GM23338 (cell line): ENCODE data around the gene NRN1L. TPM values are rescaled to one million over a fixed set of nuclear protein-coding genes. Genes with fewer than 3 reads are reported as not detected.
A peak's percentile ranks its signal among the peaks of the same experiment; 100 is the strongest.

Source experiments
- ATAC-seq: fragments of 200-7000 bp; cut with Tn5 transposase; 3 replicates; pipeline ENCODE4 v1.9.1; 2020
- DNase-seq: peaks from one replicate; pipeline ENCODE4 v3.0.0-alpha.2; 2015; ENCODE audit warnings: low spot score
- H2AFZ ChIP-seq: fragments of 200-600 bp; sonication (generic); 2 replicates; pipeline ENCODE4 v1.8.0; 2016; ENCODE audit warnings: antibody characterized with exemption, mild to moderate bottlenecking, moderate library complexity
- H3F3A ChIP-seq: fragments of 200-600 bp; sonication (generic); replicated peaks from 2 replicates; pipeline ENCODE4 v1.8.0; 2017; ENCODE audit warnings: antibody characterized with exemption, mixed run types, low read depth
- H3K27ac ChIP-seq: fragments of 200-600 bp; sonication (generic); 2 replicates; pipeline ENCODE4 v1.6.1; 2016; ENCODE audit warnings: low read depth
- H3K27me3 ChIP-seq: fragments of 200-600 bp; sonication (generic); 2 replicates; pipeline ENCODE4 v1.8.0; 2016; ENCODE audit warnings: mild to moderate bottlenecking, mixed run types, moderate library complexity; ENCODE audit not compliant: insufficient read depth
- H3K36me3 ChIP-seq: fragments of 200-600 bp; sonication (generic); 2 replicates; pipeline ENCODE4 v1.8.0; 2016; ENCODE audit warnings: mild to moderate bottlenecking; ENCODE audit not compliant: insufficient read depth
- H3K4me1 ChIP-seq: fragments of 200-600 bp; sonication (generic); 2 replicates; pipeline ENCODE4 v1.8.0; 2016; ENCODE audit warnings: mild to moderate bottlenecking, moderate library complexity; ENCODE audit not compliant: insufficient read depth
- H3K4me2 ChIP-seq: fragments of 200-600 bp; sonication (generic); 2 replicates; pipeline ENCODE4 v1.7.1; 2017; ENCODE audit warnings: mixed run types
- H3K4me3 ChIP-seq: fragments of 200-600 bp; sonication (generic); 2 replicates; pipeline ENCODE4 v1.6.1; 2016; ENCODE audit warnings: mixed run types
- H3K79me2 ChIP-seq: fragments of 200-600 bp; sonication (generic); replicated peaks from 2 replicates; pipeline ENCODE4 v1.8.0; 2017; ENCODE audit warnings: mild to moderate bottlenecking; ENCODE audit not compliant: insufficient read depth
- H3K9me2 ChIP-seq: fragments of 200-600 bp; sonication (generic); 2 replicates; pipeline ENCODE4 v1.8.0; 2017; ENCODE audit not compliant: insufficient read depth
- H4K20me1 ChIP-seq: fragments of 200-600 bp; sonication (generic); replicated peaks from 2 replicates; pipeline ENCODE4 v1.8.0; 2017; ENCODE audit warnings: mild to moderate bottlenecking; ENCODE audit not compliant: insufficient read depth
- H3K27ac Mint-ChIP-seq: 2 replicates; pipeline ENCODE4 v1.8.0; 2020; ENCODE audit warnings: inconsistent platforms, mild to moderate bottlenecking, moderate library complexity, mixed read lengths
- H3K27me3 Mint-ChIP-seq: 3 replicates; pipeline ENCODE4 v1.8.0; 2022; ENCODE audit warnings: low read depth, mild to moderate bottlenecking, moderate library complexity, mixed read lengths, inconsistent platforms; ENCODE audit not compliant: insufficient read depth, poor library complexity
- H3K36me3 Mint-ChIP-seq: 3 replicates; pipeline ENCODE4 v1.8.0; 2021; ENCODE audit warnings: low read depth, mild to moderate bottlenecking, inconsistent platforms, moderate library complexity, mixed read lengths
- H3K4me1 Mint-ChIP-seq: 3 replicates; pipeline ENCODE4 v1.8.0; 2020; ENCODE audit warnings: mild to moderate bottlenecking, inconsistent platforms, mixed read lengths
- H3K4me3 Mint-ChIP-seq: 3 replicates; pipeline ENCODE4 v1.8.0; 2021; ENCODE audit warnings: moderate library complexity, mild to moderate bottlenecking, inconsistent platforms, mixed read lengths
- H3K9me3 Mint-ChIP-seq: 3 replicates; pipeline ENCODE4 v1.8.0; 2020; ENCODE audit warnings: moderate library complexity, mild to moderate bottlenecking, inconsistent platforms, mixed read lengths
- CREB1 ChIP-seq: fragments of 250-450 bp; sonication (Bioruptor Pico); IDR thresholded peaks from 2 replicates; pipeline ENCODE4 v1.5.0; 2020; ENCODE audit warnings: low read depth, mild to moderate bottlenecking, moderate library complexity
- EZH2 ChIP-seq: fragments of 200-600 bp; sonication (generic); IDR thresholded peaks from one replicate; pipeline ENCODE4 v1.8.0; 2017; ENCODE audit warnings: antibody characterized with exemption, mild to moderate bottlenecking, low read depth; ENCODE audit not compliant: unreplicated experiment
- EZH2phosphoT487 ChIP-seq: fragments of 200-600 bp; sonication (generic); IDR thresholded peaks from one replicate; pipeline ENCODE4 v1.8.1; 2018; ENCODE audit warnings: antibody characterized with exemption; ENCODE audit not compliant: unreplicated experiment
- JUNB ChIP-seq: IDR thresholded peaks from one replicate; pipeline ENCODE4 v1.6.1; 2016; ENCODE audit warnings: antibody characterized with exemption; ENCODE audit not compliant: unreplicated experiment
- NANOG ChIP-seq: IDR thresholded peaks from 2 replicates; pipeline ENCODE4 v1.6.1; 2016; ENCODE audit warnings: antibody characterized with exemption, borderline replicate concordance
- POLR2AphosphoS5 ChIP-seq: IDR thresholded peaks from 2 replicates; pipeline ENCODE4 v1.6.1; 2016; ENCODE audit warnings: antibody characterized with exemption, low read depth
- STAT1 ChIP-seq: IDR thresholded peaks from one replicate; pipeline ENCODE4 v1.6.1; 2016; ENCODE audit warnings: antibody characterized with exemption; ENCODE audit not compliant: unreplicated experiment
- ZNF114 ChIP-seq: fragments of 250-450 bp; sonication (Bioruptor Pico); IDR thresholded peaks from 2 replicates; pipeline ENCODE4 v1.5.0; 2020; ENCODE audit warnings: mild to moderate bottlenecking, moderate library complexity
- ZNF331 ChIP-seq: fragments of 250-450 bp; sonication (Bioruptor Pico); IDR thresholded peaks from 2 replicates; pipeline ENCODE4 v1.5.0; 2020; ENCODE audit warnings: low read depth, mild to moderate bottlenecking, moderate library complexity
- polyA plus RNA-seq: library from polyadenylated mRNA; unstranded; fragments of >200 nt; fragmentation: Nextera tagmentation; extraction: Ambion mirVana; gene quantifications from 2 replicates; pipeline ENCODE4 v1.2.1, GENCODE V29; 2016
- total RNA-seq: library from RNA; depleted of rRNA; stranded (reverse); fragments of >200 nt; shearing (Covaris generic); gene quantifications from 2 replicates; pipeline ENCODE4 v1.2.3, GENCODE V29; 2014
- TF ChIP-seq, protein P1 (sequence below): fragments of 250-450 bp; sonication (Bioruptor Pico); IDR thresholded peaks from 2 replicates; pipeline ENCODE4 v1.5.0; 2020; ENCODE audit warnings: mild to moderate bottlenecking, moderate library complexity
- TF ChIP-seq, protein P2 (sequence below), 2 experiments: fragments of 200-600 bp in 1 of 2; sonication (generic) in 1 of 2; conservative IDR thresholded peaks; 2 replicates each; pipeline versions ENCODE4 v1.5.1 to v1.6.1; 2016 to 2017; ENCODE audit warnings: antibody characterized with exemption in 2 of 2, low read depth in 2 of 2, mild to moderate bottlenecking in 2 of 2, moderate library complexity in 1 of 2
- TF ChIP-seq, protein P3 (sequence below): IDR thresholded peaks from one replicate; pipeline ENCODE4 v1.6.1; 2018; ENCODE audit warnings: antibody characterized with exemption; ENCODE audit not compliant: unreplicated experiment
- TF ChIP-seq, protein P4 (sequence below): IDR thresholded peaks from 2 replicates; pipeline ENCODE4 v1.6.1; 2016; ENCODE audit warnings: antibody characterized with exemption

Gene NRN1L
- total and polyA plus RNA-seq, 2 experiments from 2014 or later = 14.0 to 26.1 TPM

DNA sequence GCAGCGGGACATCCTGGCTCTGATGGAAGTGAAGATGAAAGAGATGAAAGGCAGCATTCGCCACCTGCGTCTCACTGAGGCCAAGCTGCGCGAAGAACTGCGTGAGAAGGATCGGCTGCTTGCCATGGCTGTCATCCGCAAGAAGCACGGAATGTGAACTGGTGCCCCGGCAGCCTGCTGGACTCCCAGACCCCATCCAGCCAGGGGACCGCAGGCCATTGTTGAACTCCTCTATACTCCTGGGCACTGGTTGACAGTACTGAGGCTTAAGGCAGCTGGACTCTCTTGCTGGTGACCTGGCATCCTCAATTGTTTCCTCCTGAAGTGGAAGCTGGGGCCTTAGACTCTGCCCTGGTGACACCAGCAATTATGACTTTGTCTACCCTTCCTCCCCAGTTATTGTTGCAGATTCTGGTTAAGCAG is 41.3 kb upstream of the NRN1L start (continued):
- TF ChIP-seq, protein P1, sequence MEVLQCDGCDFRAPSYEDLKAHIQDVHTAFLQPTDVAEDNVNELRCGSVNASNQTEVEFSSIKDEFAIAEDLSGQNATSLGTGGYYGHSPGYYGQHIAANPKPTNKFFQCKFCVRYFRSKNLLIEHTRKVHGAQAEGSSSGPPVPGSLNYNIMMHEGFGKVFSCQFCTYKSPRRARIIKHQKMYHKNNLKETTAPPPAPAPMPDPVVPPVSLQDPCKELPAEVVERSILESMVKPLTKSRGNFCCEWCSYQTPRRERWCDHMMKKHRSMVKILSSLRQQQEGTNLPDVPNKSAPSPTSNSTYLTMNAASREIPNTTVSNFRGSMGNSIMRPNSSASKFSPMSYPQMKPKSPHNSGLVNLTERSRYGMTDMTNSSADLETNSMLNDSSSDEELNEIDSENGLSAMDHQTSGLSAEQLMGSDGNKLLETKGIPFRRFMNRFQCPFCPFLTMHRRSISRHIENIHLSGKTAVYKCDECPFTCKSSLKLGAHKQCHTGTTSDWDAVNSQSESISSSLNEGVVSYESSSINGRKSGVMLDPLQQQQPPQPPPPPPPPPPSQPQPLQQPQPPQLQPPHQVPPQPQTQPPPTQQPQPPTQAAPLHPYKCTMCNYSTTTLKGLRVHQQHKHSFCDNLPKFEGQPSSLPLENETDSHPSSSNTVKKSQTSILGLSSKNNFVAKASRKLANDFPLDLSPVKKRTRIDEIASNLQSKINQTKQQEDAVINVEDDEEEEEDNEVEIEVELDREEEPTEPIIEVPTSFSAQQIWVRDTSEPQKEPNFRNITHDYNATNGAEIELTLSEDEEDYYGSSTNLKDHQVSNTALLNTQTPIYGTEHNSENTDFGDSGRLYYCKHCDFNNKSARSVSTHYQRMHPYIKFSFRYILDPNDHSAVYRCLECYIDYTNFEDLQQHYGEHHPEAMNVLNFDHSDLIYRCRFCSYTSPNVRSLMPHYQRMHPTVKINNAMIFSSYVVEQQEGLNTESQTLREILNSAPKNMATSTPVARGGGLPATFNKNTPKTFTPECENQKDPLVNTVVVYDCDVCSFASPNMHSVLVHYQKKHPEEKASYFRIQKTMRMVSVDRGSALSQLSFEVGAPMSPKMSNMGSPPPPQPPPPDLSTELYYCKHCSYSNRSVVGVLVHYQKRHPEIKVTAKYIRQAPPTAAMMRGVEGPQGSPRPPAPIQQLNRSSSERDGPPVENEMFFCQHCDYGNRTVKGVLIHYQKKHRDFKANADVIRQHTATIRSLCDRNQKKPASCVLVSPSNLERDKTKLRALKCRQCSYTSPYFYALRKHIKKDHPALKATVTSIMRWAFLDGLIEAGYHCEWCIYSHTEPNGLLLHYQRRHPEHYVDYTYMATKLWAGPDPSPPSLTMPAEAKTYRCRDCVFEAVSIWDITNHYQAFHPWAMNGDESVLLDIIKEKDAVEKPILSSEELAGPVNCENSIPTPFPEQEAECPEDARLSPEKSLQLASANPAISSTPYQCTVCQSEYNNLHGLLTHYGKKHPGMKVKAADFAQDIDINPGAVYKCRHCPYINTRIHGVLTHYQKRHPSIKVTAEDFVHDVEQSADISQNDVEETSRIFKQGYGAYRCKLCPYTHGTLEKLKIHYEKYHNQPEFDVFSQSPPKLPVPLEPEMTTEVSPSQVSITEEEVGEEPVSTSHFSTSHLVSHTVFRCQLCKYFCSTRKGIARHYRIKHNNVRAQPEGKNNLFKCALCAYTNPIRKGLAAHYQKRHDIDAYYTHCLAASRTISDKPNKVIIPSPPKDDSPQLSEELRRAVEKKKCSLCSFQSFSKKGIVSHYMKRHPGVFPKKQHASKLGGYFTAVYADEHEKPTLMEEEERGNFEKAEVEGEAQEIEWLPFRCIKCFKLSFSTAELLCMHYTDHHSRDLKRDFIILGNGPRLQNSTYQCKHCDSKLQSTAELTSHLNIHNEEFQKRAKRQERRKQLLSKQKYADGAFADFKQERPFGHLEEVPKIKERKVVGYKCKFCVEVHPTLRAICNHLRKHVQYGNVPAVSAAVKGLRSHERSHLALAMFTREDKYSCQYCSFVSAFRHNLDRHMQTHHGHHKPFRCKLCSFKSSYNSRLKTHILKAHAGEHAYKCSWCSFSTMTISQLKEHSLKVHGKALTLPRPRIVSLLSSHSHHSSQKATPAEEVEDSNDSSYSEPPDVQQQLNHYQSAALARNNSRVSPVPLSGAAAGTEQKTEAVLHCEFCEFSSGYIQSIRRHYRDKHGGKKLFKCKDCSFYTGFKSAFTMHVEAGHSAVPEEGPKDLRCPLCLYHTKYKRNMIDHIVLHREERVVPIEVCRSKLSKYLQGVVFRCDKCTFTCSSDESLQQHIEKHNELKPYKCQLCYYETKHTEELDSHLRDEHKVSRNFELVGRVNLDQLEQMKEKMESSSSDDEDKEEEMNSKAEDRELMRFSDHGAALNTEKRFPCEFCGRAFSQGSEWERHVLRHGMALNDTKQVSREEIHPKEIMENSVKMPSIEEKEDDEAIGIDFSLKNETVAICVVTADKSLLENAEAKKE = no peak
- TF ChIP-seq EZH2phosphoT487 (no peak), ZNF331 (CRISPR knock-in tag) (no peak), POLR2AphosphoS5 (no peak)

DNA sequence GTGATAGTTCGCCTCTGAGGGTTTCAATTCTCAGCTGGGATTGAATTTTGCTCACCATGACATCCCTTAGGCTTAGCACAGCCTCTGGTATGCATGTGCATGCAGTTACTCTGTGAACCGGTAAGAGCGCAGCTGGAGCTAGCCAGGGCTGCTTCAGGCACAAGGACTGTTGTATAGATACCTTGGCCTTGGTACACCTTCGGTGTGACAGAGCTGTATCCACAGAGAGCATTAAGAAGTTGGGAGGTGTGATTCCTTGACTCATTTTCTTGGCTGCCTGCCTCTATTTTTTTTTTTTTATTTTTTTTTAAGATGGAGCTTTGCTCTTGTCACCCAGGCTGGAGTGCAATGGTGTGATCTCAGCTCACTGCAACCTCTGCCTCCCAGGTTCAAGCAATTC is 40.2 kb upstream of the NRN1L start:
- peak overlapping the region; percentile 91 for H3K4me3 ChIP-seq
- Mint-ChIP-seq H3K27ac (no peak overlapping the region; the same call in 1 of the 2 replicates), H3K9me3 (no peaks in the 10 kb centered on the region), H3K4me1 (peaks cover 47% of the 10 kb centered on the region), H3K36me3 (peaks cover 17% of the 10 kb centered on the region), H3K4me3 (peak overlapping the region; percentile 80), H3K27me3 (peaks cover 16% of the 10 kb centered on the region)
- peak overlapping the region; percentile 87 for H3K4me2 ChIP-seq
- DNase-seq (peak; percentile 27), ATAC-seq (no peak)
- H3K36me3 ChIP-seq = no peaks in the 10 kb centered on the region
- peak overlapping the region; percentile 97; the same call in 1 of the 2 replicates for H3K27ac ChIP-seq
- peaks cover 31% of the 10 kb centered on the region for H4K20me1 ChIP-seq
- H2AFZ ChIP-seq = no peak overlapping the region
- no peaks in the 10 kb centered on the region for H3K9me2 ChIP-seq
- no peaks in the 10 kb centered on the region for H3K27me3 ChIP-seq
- H3K79me2 ChIP-seq = peaks cover 53% of the 10 kb centered on the region
- H3F3A ChIP-seq = peaks cover 34% of the 10 kb centered on the region
- peaks cover 37% of the 10 kb centered on the region for H3K4me1 ChIP-seq
- TF ChIP-seq, protein P2, sequence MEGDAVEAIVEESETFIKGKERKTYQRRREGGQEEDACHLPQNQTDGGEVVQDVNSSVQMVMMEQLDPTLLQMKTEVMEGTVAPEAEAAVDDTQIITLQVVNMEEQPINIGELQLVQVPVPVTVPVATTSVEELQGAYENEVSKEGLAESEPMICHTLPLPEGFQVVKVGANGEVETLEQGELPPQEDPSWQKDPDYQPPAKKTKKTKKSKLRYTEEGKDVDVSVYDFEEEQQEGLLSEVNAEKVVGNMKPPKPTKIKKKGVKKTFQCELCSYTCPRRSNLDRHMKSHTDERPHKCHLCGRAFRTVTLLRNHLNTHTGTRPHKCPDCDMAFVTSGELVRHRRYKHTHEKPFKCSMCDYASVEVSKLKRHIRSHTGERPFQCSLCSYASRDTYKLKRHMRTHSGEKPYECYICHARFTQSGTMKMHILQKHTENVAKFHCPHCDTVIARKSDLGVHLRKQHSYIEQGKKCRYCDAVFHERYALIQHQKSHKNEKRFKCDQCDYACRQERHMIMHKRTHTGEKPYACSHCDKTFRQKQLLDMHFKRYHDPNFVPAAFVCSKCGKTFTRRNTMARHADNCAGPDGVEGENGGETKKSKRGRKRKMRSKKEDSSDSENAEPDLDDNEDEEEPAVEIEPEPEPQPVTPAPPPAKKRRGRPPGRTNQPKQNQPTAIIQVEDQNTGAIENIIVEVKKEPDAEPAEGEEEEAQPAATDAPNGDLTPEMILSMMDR (conservative IDR thresholded peaks at IDR 0.05; ENCODE audit: low read depth in 2 of 2) = no peak
- TF ChIP-seq ZNF114 (CRISPR knock-in tag) (no peak), NANOG (no peak), STAT1 (no peak), EZH2phosphoT487 (no peak), CREB1 (CRISPR knock-in tag) (no peak), EZH2 (no peak), ZNF331 (CRISPR knock-in tag) (no peak), JUNB (no peak), POLR2AphosphoS5 (no peak)
- TF ChIP-seq, protein P3, sequence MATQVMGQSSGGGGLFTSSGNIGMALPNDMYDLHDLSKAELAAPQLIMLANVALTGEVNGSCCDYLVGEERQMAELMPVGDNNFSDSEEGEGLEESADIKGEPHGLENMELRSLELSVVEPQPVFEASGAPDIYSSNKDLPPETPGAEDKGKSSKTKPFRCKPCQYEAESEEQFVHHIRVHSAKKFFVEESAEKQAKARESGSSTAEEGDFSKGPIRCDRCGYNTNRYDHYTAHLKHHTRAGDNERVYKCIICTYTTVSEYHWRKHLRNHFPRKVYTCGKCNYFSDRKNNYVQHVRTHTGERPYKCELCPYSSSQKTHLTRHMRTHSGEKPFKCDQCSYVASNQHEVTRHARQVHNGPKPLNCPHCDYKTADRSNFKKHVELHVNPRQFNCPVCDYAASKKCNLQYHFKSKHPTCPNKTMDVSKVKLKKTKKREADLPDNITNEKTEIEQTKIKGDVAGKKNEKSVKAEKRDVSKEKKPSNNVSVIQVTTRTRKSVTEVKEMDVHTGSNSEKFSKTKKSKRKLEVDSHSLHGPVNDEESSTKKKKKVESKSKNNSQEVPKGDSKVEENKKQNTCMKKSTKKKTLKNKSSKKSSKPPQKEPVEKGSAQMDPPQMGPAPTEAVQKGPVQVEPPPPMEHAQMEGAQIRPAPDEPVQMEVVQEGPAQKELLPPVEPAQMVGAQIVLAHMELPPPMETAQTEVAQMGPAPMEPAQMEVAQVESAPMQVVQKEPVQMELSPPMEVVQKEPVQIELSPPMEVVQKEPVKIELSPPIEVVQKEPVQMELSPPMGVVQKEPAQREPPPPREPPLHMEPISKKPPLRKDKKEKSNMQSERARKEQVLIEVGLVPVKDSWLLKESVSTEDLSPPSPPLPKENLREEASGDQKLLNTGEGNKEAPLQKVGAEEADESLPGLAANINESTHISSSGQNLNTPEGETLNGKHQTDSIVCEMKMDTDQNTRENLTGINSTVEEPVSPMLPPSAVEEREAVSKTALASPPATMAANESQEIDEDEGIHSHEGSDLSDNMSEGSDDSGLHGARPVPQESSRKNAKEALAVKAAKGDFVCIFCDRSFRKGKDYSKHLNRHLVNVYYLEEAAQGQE = no peak
- TF ChIP-seq, protein P4, sequence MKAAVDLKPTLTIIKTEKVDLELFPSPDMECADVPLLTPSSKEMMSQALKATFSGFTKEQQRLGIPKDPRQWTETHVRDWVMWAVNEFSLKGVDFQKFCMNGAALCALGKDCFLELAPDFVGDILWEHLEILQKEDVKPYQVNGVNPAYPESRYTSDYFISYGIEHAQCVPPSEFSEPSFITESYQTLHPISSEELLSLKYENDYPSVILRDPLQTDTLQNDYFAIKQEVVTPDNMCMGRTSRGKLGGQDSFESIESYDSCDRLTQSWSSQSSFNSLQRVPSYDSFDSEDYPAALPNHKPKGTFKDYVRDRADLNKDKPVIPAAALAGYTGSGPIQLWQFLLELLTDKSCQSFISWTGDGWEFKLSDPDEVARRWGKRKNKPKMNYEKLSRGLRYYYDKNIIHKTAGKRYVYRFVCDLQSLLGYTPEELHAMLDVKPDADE = no peak
